GM10266 (cell line): Measurements from ENCODE around the gene GALNT8.

Experiments
- DNase-seq: peaks from one replicate; pipeline ENCODE4 v3.0.0; 2012; ENCODE audit errors: extremely low spot score
- TF ChIP-seq, protein P1 (sequence below): IDR thresholded peaks from 2 replicates; pipeline ENCODE4 v1.5.1; 2012; ENCODE audit warnings: mild to moderate bottlenecking, low read depth; ENCODE audit not compliant: control insufficient read depth, insufficient read depth; ENCODE audit errors: missing control alignments

GALNT8 gene

GRCh38 chr12:4796216-4796615, 76.0 kb downstream of the GALNT8 start:
- no peak for DNase-seq
- TF ChIP-seq, protein P1, sequence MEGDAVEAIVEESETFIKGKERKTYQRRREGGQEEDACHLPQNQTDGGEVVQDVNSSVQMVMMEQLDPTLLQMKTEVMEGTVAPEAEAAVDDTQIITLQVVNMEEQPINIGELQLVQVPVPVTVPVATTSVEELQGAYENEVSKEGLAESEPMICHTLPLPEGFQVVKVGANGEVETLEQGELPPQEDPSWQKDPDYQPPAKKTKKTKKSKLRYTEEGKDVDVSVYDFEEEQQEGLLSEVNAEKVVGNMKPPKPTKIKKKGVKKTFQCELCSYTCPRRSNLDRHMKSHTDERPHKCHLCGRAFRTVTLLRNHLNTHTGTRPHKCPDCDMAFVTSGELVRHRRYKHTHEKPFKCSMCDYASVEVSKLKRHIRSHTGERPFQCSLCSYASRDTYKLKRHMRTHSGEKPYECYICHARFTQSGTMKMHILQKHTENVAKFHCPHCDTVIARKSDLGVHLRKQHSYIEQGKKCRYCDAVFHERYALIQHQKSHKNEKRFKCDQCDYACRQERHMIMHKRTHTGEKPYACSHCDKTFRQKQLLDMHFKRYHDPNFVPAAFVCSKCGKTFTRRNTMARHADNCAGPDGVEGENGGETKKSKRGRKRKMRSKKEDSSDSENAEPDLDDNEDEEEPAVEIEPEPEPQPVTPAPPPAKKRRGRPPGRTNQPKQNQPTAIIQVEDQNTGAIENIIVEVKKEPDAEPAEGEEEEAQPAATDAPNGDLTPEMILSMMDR, result no peak

- TF ChIP-seq, protein P1, result no peak
Observed at GRCh38 chr12:4796694-4797482, 76.7 kb downstream of the GALNT8 start.

DNA sequence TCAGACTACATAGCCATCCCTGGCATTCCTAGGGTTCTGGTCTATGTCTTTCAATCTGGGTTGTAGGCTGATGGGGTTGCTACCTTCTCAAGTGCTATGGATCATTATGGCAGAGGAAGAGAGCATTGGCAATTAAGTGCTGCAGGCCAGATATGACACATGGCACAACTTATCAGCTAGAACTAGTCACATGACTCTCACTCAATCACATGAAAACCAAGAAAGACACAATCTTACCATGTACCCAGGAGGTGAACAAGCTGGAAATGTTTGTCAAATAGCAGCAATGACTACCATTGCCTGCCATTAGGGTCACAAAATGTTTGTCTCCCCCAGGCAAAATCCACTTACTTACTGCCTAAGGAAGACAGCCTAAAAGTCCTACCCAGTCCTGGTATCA, 80.4 kb downstream of the GALNT8 start:
- DNase-seq, result no peak
- TF ChIP-seq, protein P1, result no peak

More at GRCh38 chr12:4796694-4797482, 76.7 kb downstream of the GALNT8 start:
- DNase-seq, result no peak

DNA sequence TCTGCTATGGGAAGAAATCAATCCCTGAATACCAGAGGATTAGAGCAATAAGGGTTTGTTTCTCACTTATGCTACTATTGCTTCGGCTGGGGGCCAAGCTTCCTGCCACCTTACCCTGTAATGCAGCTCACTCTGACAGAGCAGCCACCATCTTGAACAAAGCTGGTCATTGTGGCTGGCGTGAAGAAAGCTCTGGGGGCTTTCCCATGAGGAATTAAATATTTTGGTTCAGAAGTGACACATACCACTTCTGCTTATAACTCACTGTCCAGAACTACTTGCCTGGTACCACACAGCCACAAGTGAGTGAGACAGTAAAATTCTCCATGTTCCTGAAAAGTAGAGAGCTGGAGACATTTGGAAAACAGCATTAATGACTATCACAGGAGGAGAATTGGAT, 82.6 kb downstream of the GALNT8 start:
- DNase-seq, result no peak
- TF ChIP-seq, protein P1, result no peak

GRCh38 chr12:4806439-4807115, 86.4 kb downstream of the GALNT8 start:
- DNase-seq, result no peak
- TF ChIP-seq, protein P1, result no peak

GRCh38 chr12:4807116-4807783, 87.0 kb downstream of the GALNT8 start:
- TF ChIP-seq, protein P1, result no peak
- DNase-seq, result no peak
